ENCODE results near the gene CEP135. TPM values are rescaled to one million over a fixed set of nuclear protein-coding genes. Genes with fewer than 3 reads are reported as not detected.

The CEP135 gene
- total RNA-seq, 1 experiment from 2014 or later, result 15.3 TPM

DNA sequence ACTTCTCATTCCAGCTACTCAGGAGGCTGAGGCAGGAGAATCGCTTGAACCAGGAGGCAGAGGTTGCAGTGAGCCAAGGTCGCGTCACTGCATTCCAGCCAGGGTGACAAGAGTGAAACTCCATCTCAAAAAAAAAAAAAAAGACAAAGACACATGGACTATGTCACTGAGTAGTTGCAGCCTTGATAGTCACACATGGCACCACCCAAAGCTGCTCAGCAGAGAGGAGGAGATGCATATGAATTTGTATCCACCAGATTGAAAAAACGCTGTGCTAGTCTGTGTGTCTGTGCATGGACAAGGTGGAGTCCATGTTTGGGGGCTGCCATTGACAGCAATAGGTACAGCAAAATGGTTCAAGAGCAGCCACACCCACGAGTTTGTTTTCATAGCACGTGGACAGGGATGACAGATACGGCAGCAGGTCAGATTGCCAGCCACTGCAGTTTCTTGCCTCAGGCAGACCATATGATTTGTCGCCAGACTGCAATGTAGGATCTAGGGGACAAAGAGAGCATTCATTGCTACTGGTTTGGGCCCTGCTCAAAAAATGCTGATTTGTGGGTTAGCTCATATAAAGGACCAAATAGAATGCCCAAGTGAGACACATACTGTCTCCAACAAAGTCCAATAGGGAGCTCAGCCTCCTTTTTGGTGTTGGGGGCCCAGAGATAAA, 89.9 kb downstream of the CEP135 start:
- Histone ChIP-seq H3K4me1 (ENCODE audit: insufficient read depth, low read length, poor library complexity, severe bottlenecking) (no peaks in the 10 kb centered on the region), H3K4me3 (ENCODE audit: low read depth, low read length, poor library complexity, severe bottlenecking) (no peak overlapping the region), H3K36me3 (ENCODE audit: insufficient read depth, low read length, poor library complexity, severe bottlenecking) (no peaks in the 10 kb centered on the region), H3K27ac (ENCODE audit: low read depth, low read length, poor library complexity, severe bottlenecking) (no peak overlapping the region), H3K9me3 (ENCODE audit: low read depth, low read length, poor library complexity, severe bottlenecking) (no peaks in the 10 kb centered on the region), H3K27me3 (replicated peaks; ENCODE audit: insufficient read depth, low read depth, low read length, poor library complexity) (no peaks in the 10 kb centered on the region)
- no peak for TF ChIP-seq EZH2 (IDR thresholded peaks at IDR 0.05; ENCODE audit: borderline replicate concordance, low read depth, low read length, poor library complexity, severe bottlenecking)
- TF ChIP-seq, protein P1, sequence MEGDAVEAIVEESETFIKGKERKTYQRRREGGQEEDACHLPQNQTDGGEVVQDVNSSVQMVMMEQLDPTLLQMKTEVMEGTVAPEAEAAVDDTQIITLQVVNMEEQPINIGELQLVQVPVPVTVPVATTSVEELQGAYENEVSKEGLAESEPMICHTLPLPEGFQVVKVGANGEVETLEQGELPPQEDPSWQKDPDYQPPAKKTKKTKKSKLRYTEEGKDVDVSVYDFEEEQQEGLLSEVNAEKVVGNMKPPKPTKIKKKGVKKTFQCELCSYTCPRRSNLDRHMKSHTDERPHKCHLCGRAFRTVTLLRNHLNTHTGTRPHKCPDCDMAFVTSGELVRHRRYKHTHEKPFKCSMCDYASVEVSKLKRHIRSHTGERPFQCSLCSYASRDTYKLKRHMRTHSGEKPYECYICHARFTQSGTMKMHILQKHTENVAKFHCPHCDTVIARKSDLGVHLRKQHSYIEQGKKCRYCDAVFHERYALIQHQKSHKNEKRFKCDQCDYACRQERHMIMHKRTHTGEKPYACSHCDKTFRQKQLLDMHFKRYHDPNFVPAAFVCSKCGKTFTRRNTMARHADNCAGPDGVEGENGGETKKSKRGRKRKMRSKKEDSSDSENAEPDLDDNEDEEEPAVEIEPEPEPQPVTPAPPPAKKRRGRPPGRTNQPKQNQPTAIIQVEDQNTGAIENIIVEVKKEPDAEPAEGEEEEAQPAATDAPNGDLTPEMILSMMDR (conservative IDR thresholded peaks at IDR 0.05; ENCODE audit: low read depth, low read length), result no peak
- DNase-seq (ENCODE audit: low spot score), result no peak
- no TSS peak for BruUV-seq (replicated peaks)
- ChIA-PET POLR2A (ENCODE audit: low non-redundant PET) (no interaction called here), CTCF (no interaction called here)
- intact Hi-C loops (cut with micrococcal nuclease; ENCODE audit: unreplicated experiment), result no loop called here

DNA sequence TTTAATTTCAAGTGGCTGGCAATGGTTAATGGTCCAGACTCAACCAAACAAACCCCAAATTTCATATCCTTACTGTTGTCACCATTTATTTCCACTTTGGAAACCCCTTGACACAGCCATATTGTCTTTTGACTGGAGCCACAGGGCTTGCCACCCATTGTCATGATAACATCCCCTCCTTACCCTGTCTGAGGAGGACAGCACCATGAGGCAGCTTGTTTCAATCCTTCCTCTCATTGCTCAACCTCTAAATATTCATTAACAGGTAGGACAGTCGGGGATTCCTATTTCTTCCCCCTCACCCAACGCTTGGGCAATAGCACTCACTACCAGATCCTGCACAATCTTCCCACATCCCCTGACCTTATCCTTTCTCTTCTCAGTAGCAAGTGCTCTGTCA, 92.1 kb downstream of the CEP135 start:
- intact Hi-C loops (cut with micrococcal nuclease; ENCODE audit: unreplicated experiment), result no loop called here
- CTCF ChIA-PET, result no interaction called here

DNA sequence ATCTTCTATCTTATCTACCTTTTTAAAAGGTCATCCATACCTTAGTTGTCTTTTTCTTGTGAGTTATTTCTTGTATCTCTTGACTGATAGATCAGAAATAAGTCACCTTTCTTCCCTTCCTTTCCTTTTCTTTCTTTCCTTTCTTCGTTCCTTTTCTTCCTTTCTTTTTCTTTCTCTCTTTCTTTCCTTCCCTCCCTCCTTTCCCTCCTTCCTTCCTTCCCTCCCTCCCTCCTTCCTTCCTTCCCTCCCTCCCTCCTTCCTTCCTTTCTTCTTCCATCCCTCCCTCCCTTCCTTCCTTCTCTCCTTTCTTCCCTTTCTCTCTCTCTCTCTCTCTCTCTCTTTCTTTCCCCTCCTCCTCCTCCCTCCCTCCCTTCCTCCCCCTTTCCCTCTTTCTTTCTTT, 93.5 kb downstream of the CEP135 start:
- Histone ChIP-seq H3K4me1 (ENCODE audit: insufficient read depth, low read length, poor library complexity, severe bottlenecking) (no peaks in the 10 kb centered on the region), H3K9me3 (ENCODE audit: low read depth, low read length, poor library complexity, severe bottlenecking) (no peaks in the 10 kb centered on the region), H3K27ac (ENCODE audit: low read depth, low read length, poor library complexity, severe bottlenecking) (no peak overlapping the region), H3K4me3 (ENCODE audit: low read depth, low read length, poor library complexity, severe bottlenecking) (no peak overlapping the region), H3K27me3 (replicated peaks; ENCODE audit: insufficient read depth, low read depth, low read length, poor library complexity) (no peaks in the 10 kb centered on the region), H3K36me3 (ENCODE audit: insufficient read depth, low read length, poor library complexity, severe bottlenecking) (no peaks in the 10 kb centered on the region)
- ChIA-PET CTCF (no interaction called here), POLR2A (ENCODE audit: low non-redundant PET) (no interaction called here)
- no TSS peak for BruUV-seq (replicated peaks)
- TF ChIP-seq, protein P1 (conservative IDR thresholded peaks at IDR 0.05; ENCODE audit: low read depth, low read length), result no peak
- no peak for TF ChIP-seq EZH2 (IDR thresholded peaks at IDR 0.05; ENCODE audit: borderline replicate concordance, low read depth, low read length, poor library complexity, severe bottlenecking)
- intact Hi-C loops (cut with micrococcal nuclease; ENCODE audit: unreplicated experiment), result no loop called here
- DNase-seq (ENCODE audit: low spot score), result no peak

More for the DNA sequence above, 92.1 kb downstream of the CEP135 start:
- BruUV-seq (replicated peaks), result no TSS peak
- POLR2A ChIA-PET (ENCODE audit: low non-redundant PET), result no interaction called here
- Histone ChIP-seq H3K27ac (ENCODE audit: low read depth, low read length, poor library complexity, severe bottlenecking) (no peak overlapping the region), H3K4me3 (ENCODE audit: low read depth, low read length, poor library complexity, severe bottlenecking) (no peak overlapping the region), H3K36me3 (ENCODE audit: insufficient read depth, low read length, poor library complexity, severe bottlenecking) (no peaks in the 10 kb centered on the region), H3K4me1 (ENCODE audit: insufficient read depth, low read length, poor library complexity, severe bottlenecking) (no peaks in the 10 kb centered on the region), H3K27me3 (replicated peaks; ENCODE audit: insufficient read depth, low read depth, low read length, poor library complexity) (no peaks in the 10 kb centered on the region), H3K9me3 (ENCODE audit: low read depth, low read length, poor library complexity, severe bottlenecking) (no peaks in the 10 kb centered on the region)
- TF ChIP-seq, protein P1 (conservative IDR thresholded peaks at IDR 0.05; ENCODE audit: low read depth, low read length), result no peak
- no peak for TF ChIP-seq EZH2 (IDR thresholded peaks at IDR 0.05; ENCODE audit: borderline replicate concordance, low read depth, low read length, poor library complexity, severe bottlenecking)
- no peak for DNase-seq (ENCODE audit: low spot score)
